SHP77 (cell line): ENCODE results near the gene STRA6.
"Not testable (repeated sequence)": the region's sequence is repeated elsewhere in the genome, so short reads cannot be mapped to it uniquely, and the experiment has no call there.

Source experiments
- DNase-seq, 2 experiments: peaks; one replicate each; lab custom pipeline; 2025; lab: John Stamatoyannopoulos, UW

Gene STRA6

DNA sequence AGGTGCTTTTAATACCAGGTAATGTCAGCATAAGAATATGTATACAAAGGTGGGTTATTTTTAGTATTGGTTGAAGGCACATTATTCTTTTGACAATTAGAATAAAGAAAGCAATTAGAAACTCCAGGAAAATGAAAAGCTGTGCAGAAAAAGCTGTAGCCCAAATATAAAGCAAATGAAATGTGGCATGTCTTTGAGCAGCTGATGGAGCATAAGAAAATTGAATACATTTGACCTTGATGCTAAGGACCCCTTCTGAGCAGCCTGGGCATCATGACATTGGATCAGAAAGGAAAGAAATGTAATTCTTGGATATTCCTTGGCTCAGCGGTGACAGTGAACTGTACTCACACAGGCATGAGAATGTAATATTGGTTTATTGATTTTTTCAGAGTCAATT lies 37.1 kb downstream of the STRA6 start:
- no peak for DNase-seq

DNA sequence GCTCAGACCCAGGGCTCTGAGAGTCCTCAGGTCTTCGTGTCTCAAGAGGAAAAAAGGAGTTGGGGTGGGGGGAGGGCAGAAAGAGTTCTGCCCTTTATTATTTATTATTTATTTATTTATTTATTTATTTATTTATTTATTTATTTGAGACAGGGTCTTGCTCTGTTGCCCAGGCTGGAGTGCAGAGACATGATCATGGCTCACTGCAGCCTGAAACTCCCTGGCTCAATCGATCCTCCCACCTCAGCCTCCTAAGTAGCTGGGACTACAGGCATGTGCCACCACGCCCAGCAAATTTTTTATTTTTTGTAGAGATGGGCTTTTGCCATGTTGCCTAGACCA lies 40.4 kb downstream of the STRA6 start:
- not testable (repeated sequence) for DNase-seq

DNA sequence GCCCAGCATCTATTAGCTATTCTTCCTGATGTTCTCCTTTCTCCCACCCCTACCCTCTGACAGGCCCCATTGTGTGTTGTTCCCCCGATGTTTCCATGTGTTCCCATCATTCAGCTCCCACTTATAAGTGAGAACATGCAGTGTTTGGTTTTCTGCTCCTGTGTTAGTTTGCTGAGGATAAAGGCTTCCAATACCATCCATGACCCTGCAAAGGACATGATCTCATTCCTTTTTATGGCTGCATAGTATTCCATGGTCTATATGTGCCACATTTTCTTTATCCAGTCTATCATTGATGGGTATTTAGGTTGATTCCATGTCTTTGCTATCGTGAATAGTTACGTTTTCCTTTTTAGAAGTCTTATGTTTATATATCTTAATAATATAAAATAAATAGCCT lies 42.2 kb downstream of the STRA6 start:
- DNase-seq, result not testable (repeated sequence)

DNA sequence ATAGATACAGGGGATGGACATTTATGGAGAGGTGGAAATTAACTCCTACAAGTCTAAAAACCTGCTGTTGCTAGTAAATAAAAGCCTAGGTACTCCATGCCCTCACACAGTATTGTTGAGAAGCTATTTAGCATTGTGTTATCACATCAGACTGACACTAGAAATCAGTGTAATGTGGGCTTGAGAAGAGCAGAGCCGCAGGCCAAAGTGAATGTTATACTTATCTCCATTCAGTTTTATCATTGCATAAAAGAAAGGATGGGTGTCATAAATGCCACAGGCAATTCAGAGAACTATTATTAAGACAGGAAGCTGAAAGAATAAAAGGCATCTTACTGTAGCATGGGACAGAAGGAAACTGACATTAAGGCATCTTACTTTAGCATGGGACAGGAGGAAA lies 42.8 kb downstream of the STRA6 start:
- no peak for DNase-seq

GRCh38 chr15:74158855-74159650 lies 43.5 kb downstream of the STRA6 start:
- no peak for DNase-seq

DNA sequence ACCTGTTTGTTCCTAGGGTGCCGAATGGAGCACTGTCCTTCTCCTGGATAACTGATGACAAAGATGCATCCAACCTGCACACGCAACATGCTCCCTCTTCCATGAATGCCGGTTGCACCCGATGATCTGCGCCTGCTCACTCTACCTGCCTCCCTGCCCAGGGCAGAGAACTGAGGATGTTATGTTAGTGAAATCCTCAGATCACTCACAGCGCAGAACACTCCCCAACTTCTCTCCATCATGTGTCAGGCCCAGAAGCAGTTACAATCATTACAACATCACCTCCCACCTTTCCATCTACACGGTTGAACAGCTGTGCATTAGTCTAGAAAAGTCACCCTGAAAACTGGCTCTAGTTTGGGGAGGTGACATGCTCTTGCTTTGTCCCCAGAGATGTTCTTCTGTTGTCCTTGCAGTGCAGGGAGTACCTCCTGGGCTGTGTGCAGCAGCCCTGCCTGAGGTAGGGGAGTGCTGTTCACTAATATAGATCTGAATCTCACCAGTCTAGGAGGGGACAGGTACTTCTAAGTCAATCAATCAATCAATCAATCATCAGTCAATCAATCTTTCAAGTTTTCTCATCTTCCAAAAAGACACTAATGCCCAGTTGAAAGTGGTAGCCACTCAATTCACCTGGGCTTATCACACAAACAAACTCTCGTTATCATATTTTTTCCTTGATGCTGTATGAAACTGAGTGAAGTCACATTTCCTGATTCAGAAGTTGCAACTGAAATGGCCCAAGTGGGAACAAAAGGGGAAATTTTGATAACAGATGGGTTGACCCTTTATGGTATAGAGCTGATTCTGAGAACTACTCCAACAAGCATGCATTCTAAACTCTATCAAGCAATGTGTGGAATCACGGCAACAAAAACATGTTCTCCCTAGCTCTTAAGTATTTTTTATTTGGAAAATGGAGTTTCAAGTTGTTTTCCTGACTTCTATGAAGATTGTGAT lies 44.4 kb downstream of the STRA6 start:
- DNase-seq, result no peak

- peak; percentile 79 to 89 for DNase-seq
Observed at GRCh38 chr15:74156678-74157411, 45.7 kb downstream of the STRA6 start.

DNA sequence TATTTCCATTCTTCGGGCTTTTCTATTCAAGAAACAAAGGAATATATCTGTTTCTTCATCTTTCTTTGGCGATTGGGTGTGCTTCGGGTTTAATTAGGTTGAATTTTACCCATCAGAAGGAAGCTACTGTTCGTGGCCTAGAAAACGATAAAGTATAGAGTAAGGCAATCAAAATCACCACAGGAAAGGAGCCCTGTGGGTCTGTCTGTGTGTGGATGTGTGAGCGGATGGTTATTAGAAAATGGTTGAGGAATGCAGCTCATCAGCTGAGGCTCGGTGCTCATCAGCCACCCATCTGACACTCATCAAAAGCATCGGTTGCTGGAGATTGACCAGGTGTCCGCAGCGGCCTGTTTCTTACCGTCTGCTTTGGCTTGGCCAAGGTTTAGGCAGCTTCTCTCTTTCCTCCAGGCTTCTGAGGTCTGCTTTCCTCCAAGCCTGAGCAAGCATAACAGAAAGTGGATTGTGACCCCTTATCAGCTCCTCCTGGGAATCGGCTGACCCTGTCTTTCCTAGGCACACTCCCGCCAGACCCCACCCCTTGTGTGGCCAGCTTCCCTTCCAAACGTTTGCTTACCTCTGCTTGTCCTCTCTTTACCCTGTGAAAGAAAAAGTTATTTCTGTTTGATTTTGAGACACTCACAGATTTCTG lies 46.7 kb downstream of the STRA6 start:
- peak in 1 of 2 experiments; percentile 4 for DNase-seq

DNA sequence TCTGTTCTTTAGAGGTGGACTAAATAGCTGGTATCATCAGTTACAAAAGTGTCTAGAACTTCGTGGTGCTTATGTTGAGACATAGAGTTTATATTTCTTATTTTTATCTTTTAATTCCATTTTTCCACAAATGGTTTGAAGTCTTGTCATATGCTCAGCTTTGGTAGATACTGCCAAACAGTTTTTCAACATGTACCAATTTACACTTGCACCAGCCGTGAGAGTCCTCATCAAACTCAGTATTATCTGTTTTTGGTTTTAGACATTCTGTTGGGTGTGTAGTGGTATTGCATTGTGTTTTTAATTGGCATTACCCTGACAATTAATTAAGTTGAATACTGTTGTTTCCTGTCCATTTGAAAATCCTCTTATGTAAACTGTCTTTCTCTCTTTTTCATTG lies 55.5 kb downstream of the STRA6 start:
- DNase-seq, result no peak

- DNase-seq, result no peak
Observed at GRCh38 chr15:74146277-74146800, 56.2 kb downstream of the STRA6 start.

DNA sequence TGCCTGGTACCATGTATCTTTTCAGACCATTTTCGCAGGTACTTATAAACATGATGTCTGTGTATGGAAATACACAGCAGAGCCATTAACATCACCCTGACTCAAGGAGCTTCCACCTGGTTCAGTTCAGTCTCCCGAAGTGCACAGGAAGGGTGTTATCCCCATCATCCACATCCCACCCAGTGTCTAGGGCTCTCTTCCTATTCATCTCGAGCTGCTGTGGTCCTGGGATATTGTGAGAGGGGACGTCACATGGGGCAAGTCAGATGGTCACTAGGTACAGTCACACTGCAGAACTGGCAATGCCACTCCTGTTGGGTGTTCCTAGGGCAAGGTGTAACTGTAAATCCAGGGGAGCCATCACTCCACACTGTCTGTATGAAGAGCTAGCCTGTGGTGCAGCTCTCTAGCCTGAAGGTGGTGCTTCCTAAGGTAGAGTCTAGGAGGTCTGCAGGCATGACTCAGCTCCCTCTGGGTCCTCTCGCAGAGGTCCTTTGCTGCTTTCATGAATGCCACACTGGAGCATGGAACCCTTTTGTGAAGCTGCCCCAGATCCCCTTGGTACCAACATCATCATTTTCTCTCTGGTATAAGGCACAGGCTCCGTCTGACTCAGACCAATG lies 58.3 kb downstream of the STRA6 start:
- DNase-seq, result peak; percentile 41 to 51

- no peak for DNase-seq
Observed at GRCh38 chr15:74141591-74141990, 61.0 kb downstream of the STRA6 start.

DNA sequence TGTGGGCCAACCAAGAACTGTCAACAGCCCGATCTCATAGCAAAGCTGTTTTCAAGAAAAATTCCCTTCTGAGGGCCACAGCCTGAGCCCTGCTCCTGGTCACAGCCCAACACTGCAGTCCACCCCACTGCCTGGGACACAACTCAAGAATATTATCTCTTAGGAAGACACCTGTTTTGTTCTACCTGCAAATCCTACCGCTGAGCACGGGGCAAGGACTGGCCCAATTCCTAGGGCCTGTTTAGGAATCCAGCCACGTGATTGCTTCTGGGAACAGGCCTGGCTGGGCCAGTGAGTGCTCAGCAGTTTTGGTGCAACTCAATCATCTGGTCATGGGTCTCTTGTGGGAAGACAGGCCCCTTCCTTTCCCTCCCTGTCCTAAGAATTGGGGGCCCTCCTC lies 63.9 kb downstream of the STRA6 start:
- DNase-seq, result no peak

- DNase-seq, result no peak
Observed at GRCh38 chr15:74137537-74137894, 65.1 kb downstream of the STRA6 start.

- no peak for DNase-seq
Observed at GRCh38 chr15:74136814-74137536, 65.6 kb downstream of the STRA6 start.

DNA sequence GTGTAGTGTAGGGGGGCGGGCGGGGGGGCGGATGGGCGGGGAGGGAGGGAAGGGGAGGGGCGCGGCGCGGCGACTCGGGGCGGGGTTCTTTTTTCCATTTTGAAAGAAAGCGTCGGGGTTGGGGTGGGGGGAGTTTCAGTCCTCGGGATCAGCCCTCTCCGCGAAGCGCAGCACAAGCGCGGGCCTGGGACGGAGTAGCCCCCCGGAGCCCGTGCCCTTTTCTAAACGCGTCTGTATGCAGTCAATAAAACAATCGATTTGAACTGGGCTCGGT lies 66.1 kb downstream of the STRA6 start:
- DNase-seq, result no peak

DNA sequence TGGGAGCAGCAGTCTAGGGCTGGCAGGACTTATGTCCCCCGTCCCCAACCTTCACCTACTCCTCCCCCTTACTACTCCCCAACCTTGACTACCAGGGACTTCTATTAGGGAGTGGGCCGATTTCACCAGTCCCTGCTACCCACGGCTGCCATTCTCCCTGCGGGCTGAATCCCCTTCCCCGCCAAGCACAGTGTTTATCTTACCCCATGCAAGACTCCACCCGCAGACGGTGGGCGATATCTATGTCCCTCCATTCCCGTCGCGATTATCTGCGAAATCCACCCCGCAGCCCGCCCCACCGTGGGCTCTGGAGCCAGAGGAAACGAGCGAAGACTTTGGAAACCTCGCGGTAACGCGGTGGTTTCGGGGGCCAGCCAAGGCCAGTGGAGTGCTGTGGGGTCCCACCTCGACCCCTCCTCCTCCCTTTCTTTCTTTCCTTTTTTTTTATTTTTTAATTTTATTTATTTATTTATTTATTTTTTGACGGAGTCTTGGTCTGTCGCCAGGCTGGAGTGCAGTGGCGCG lies 67.5 kb downstream of the STRA6 start:
- DNase-seq, result no peak

GRCh38 chr15:74134387-74135027 lies 68.1 kb downstream of the STRA6 start:
- no peak for DNase-seq

DNA sequence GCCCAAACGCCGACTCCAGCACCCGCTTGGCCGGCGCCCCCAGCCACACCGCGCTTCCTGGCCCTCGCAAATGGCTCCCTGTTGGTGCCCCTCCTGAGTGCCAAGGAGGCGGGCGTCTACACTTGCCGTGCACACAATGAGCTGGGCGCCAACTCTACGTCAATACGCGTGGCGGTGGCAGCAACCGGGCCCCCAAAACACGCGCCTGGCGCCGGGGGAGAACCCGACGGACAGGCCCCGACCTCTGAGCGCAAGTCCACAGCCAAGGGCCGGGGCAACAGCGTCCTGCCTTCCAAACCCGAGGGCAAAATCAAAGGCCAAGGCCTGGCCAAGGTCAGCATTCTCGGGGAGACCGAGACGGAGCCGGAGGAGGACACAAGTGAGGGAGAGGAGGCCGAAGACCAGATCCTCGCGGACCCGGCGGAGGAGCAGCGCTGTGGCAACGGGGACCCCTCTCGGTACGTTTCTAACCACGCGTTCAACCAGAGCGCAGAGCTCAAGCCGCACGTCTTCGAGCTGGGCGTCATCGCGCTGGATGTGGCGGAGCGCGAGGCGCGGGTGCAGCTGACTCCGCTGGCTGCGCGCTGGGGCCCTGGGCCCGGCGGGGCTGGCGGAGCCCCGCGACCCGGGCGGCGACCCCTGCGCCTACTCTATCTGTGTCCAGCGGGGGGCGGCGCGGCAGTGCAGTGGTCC lies 68.7 kb downstream of the STRA6 start:
- DNase-seq, result no peak
